ENCODE measurements around the gene P2RY14. TPM values are rescaled to one million over a fixed set of nuclear protein-coding genes. Genes with fewer than 3 reads are reported as not detected.

P2RY14 gene
- total and polyA plus RNA-seq, 4 donors, result 0.97 to 2.8 (median 1.4) TPM

GRCh38 chr3:151209654-151210053 is 68.7 kb downstream of the P2RY14 start:
- Histone ChIP-seq H3K4me3 (ENCODE audit: low read length in 2 of 2) (no peak overlapping the region), H3K27me3 (ENCODE audit: control insufficient read depth in 1 of 2, insufficient read depth in 2 of 2, low read length in 1 of 2) (no peaks in the 10 kb centered on the region), H3K9me3 (ENCODE audit: control insufficient read depth, low read length) (no peaks in the 10 kb centered on the region), H3K36me3 (ENCODE audit: control insufficient read depth in 1 of 2, insufficient read depth in 2 of 2, low read length in 1 of 2) (no peaks in the 10 kb centered on the region), H3K4me1 (ENCODE audit: control insufficient read depth in 1 of 2, insufficient read depth in 2 of 2, low read length in 2 of 2) (no peaks in the 10 kb centered on the region), H3K27ac (ENCODE audit: low read depth in 1 of 2, low read length in 2 of 2) (no peak overlapping the region)
- intact Hi-C loops (cut with DNase I), result no loop called here
- no peak for DNase-seq
- WGBS, 2 donors, result 93 to 95% methylated on average over 3 of the region's 3 CpGs
- ATAC-seq (ENCODE audit: low FRiP score), result no peak

- Histone ChIP-seq H3K27ac (ENCODE audit: low read depth in 1 of 2, low read length in 2 of 2) (no peak overlapping the region), H3K4me3 (ENCODE audit: low read length in 2 of 2) (no peak overlapping the region), H3K27me3 (ENCODE audit: control insufficient read depth in 1 of 2, insufficient read depth in 2 of 2, low read length in 1 of 2) (no peaks in the 10 kb centered on the region), H3K4me1 (ENCODE audit: control insufficient read depth in 1 of 2, insufficient read depth in 2 of 2, low read length in 2 of 2) (no peaks in the 10 kb centered on the region), H3K9me3 (ENCODE audit: control insufficient read depth, low read length) (no peaks in the 10 kb centered on the region), H3K36me3 (ENCODE audit: control insufficient read depth in 1 of 2, insufficient read depth in 2 of 2, low read length in 1 of 2) (no peaks in the 10 kb centered on the region)
- intact Hi-C loops (cut with DNase I), result no loop called here
- ATAC-seq (ENCODE audit: low FRiP score) (no peak), DNase-seq (no peak)
- WGBS, 2 donors, result 86 to 90% methylated on average over 3 of the region's 3 CpGs
Measured at GRCh38 chr3:151206201-151206600, 72.1 kb downstream of the P2RY14 start.

GRCh38 chr3:151205482-151205881 is 72.9 kb downstream of the P2RY14 start:
- Histone ChIP-seq H3K4me1 (ENCODE audit: control insufficient read depth in 1 of 2, insufficient read depth in 2 of 2, low read length in 2 of 2) (no peaks in the 10 kb centered on the region), H3K4me3 (ENCODE audit: low read length in 2 of 2) (no peak overlapping the region), H3K27ac (ENCODE audit: low read depth in 1 of 2, low read length in 2 of 2) (no peak overlapping the region), H3K27me3 (ENCODE audit: control insufficient read depth in 1 of 2, insufficient read depth in 2 of 2, low read length in 1 of 2) (no peaks in the 10 kb centered on the region), H3K9me3 (ENCODE audit: control insufficient read depth, low read length) (no peaks in the 10 kb centered on the region), H3K36me3 (ENCODE audit: control insufficient read depth in 1 of 2, insufficient read depth in 2 of 2, low read length in 1 of 2) (no peaks in the 10 kb centered on the region)
- intact Hi-C loops (cut with DNase I), result no loop called here
- ATAC-seq (ENCODE audit: low FRiP score) (no peak), DNase-seq (no peak)
- WGBS, 2 donors, result 94 to 96% methylated on average over 6 of the region's 6 CpGs

- no peak overlapping the region for H3K4me3 ChIP-seq (ENCODE audit: low read length in 2 of 2)
- no peaks in the 10 kb centered on the region for H3K36me3 ChIP-seq (ENCODE audit: control insufficient read depth in 1 of 2, insufficient read depth in 2 of 2, low read length in 1 of 2)
- no peak overlapping the region for H3K27ac ChIP-seq (ENCODE audit: low read depth in 1 of 2, low read length in 2 of 2)
- no peaks in the 10 kb centered on the region for H3K27me3 ChIP-seq (ENCODE audit: control insufficient read depth in 1 of 2, insufficient read depth in 2 of 2, low read length in 1 of 2)
- no peaks in the 10 kb centered on the region for H3K4me1 ChIP-seq (ENCODE audit: control insufficient read depth in 1 of 2, insufficient read depth in 2 of 2, low read length in 2 of 2)
- intact Hi-C loops (cut with DNase I), result no loop called here
- WGBS, 2 donors, result 86% methylated on average over 3 of the region's 3 CpGs
- DNase-seq, result no peak
- no peak for ATAC-seq (ENCODE audit: low FRiP score)
- H3K9me3 ChIP-seq (ENCODE audit: control insufficient read depth, low read length), result no peaks in the 10 kb centered on the region
Measured at GRCh38 chr3:151204530-151205402, 73.6 kb downstream of the P2RY14 start.

GRCh38 chr3:151203051-151203420 is 75.3 kb downstream of the P2RY14 start, which contains the start of gene GPR171:
GPR171 (minus strand) TSS chr3:151203216; CDS start chr3:151199386, 3,830 bp downstream.
- 94 to 99% methylated on average over 3 of the region's 3 CpGs for WGBS, 2 donors
- Histone ChIP-seq H3K4me3 (ENCODE audit: low read length in 2 of 2) (no peak within 1 kb of the TSS), H3K36me3 (ENCODE audit: control insufficient read depth in 1 of 2, insufficient read depth in 2 of 2, low read length in 1 of 2) (no peaks in the 10 kb centered on the region), H3K27me3 (ENCODE audit: control insufficient read depth in 1 of 2, insufficient read depth in 2 of 2, low read length in 1 of 2) (no peaks in the 10 kb centered on the region), H3K27ac (ENCODE audit: low read depth in 1 of 2, low read length in 2 of 2) (no peak within 1 kb of the TSS), H3K4me1 (ENCODE audit: control insufficient read depth in 1 of 2, insufficient read depth in 2 of 2, low read length in 2 of 2) (no peaks in the 10 kb centered on the region), H3K9me3 (ENCODE audit: control insufficient read depth, low read length) (no peaks in the 10 kb centered on the region)
- DNase-seq, result no peak
- intact Hi-C loops (cut with DNase I), result no loop called here
- ATAC-seq (ENCODE audit: low FRiP score), result no peak

- ATAC-seq (ENCODE audit: low FRiP score), result no peak
- H3K27ac ChIP-seq (ENCODE audit: low read depth in 1 of 2, low read length in 2 of 2), result no peak overlapping the region
- no peaks in the 10 kb centered on the region for H3K27me3 ChIP-seq (ENCODE audit: control insufficient read depth in 1 of 2, insufficient read depth in 2 of 2, low read length in 1 of 2)
- no peaks in the 10 kb centered on the region for H3K4me1 ChIP-seq (ENCODE audit: control insufficient read depth in 1 of 2, insufficient read depth in 2 of 2, low read length in 2 of 2)
- no peaks in the 10 kb centered on the region for H3K9me3 ChIP-seq (ENCODE audit: control insufficient read depth, low read length)
- DNase-seq, result no peak
- no peak overlapping the region for H3K4me3 ChIP-seq (ENCODE audit: low read length in 2 of 2)
- intact Hi-C loops (cut with DNase I), result no loop called here
- 95 to 96% methylated on average over 7 of the region's 7 CpGs for whole genome bisulfite sequencing, 2 donors
- H3K36me3 ChIP-seq (ENCODE audit: control insufficient read depth in 1 of 2, insufficient read depth in 2 of 2, low read length in 1 of 2), result no peaks in the 10 kb centered on the region
Measured at GRCh38 chr3:151201051-151201730, 77.2 kb downstream of the P2RY14 start.

GRCh38 chr3:151200586-151200985 is 77.8 kb downstream of the P2RY14 start:
- H3K27me3 ChIP-seq (ENCODE audit: control insufficient read depth in 1 of 2, insufficient read depth in 2 of 2, low read length in 1 of 2), result no peaks in the 10 kb centered on the region
- WGBS, 2 donors, result 69 to 80% methylated on average over 2 of the region's 2 CpGs

GRCh38 chr3:151199554-151200438 is 78.5 kb downstream of the P2RY14 start:
- no peaks in the 10 kb centered on the region for H3K27me3 ChIP-seq (ENCODE audit: control insufficient read depth in 1 of 2, insufficient read depth in 2 of 2, low read length in 1 of 2)
- H3K4me3 ChIP-seq (ENCODE audit: low read length in 2 of 2), result no peak overlapping the region
- ATAC-seq (ENCODE audit: low FRiP score), result no peak
- 92 to 96% methylated on average over 4 of the region's 4 CpGs for WGBS, 2 donors
- no peaks in the 10 kb centered on the region for H3K9me3 ChIP-seq (ENCODE audit: control insufficient read depth, low read length)
- no peak overlapping the region for H3K27ac ChIP-seq (ENCODE audit: low read depth in 1 of 2, low read length in 2 of 2)
- H3K36me3 ChIP-seq (ENCODE audit: control insufficient read depth in 1 of 2, insufficient read depth in 2 of 2, low read length in 1 of 2), result no peaks in the 10 kb centered on the region
- intact Hi-C loops (cut with DNase I), result no loop called here
- no peaks in the 10 kb centered on the region for H3K4me1 ChIP-seq (ENCODE audit: control insufficient read depth in 1 of 2, insufficient read depth in 2 of 2, low read length in 2 of 2)
- DNase-seq, result no peak

More at GRCh38 chr3:151200586-151200985, 77.8 kb downstream of the P2RY14 start:
- Histone ChIP-seq H3K9me3 (ENCODE audit: control insufficient read depth, low read length) (no peaks in the 10 kb centered on the region), H3K4me1 (ENCODE audit: control insufficient read depth in 1 of 2, insufficient read depth in 2 of 2, low read length in 2 of 2) (no peaks in the 10 kb centered on the region), H3K36me3 (ENCODE audit: control insufficient read depth in 1 of 2, insufficient read depth in 2 of 2, low read length in 1 of 2) (no peaks in the 10 kb centered on the region), H3K27ac (ENCODE audit: low read depth in 1 of 2, low read length in 2 of 2) (no peak overlapping the region), H3K4me3 (ENCODE audit: low read length in 2 of 2) (no peak overlapping the region)
- no peak for DNase-seq
- no peak for ATAC-seq (ENCODE audit: low FRiP score)
- intact Hi-C loops (cut with DNase I), result no loop called here
